Measurements from ENCODE around the gene KLRB1. TPM values are rescaled to one million over a fixed set of nuclear protein-coding genes. Genes with fewer than 3 reads are reported as not detected.

Gene KLRB1
- not detected in 2 replicates for total RNA-seq

DNA sequence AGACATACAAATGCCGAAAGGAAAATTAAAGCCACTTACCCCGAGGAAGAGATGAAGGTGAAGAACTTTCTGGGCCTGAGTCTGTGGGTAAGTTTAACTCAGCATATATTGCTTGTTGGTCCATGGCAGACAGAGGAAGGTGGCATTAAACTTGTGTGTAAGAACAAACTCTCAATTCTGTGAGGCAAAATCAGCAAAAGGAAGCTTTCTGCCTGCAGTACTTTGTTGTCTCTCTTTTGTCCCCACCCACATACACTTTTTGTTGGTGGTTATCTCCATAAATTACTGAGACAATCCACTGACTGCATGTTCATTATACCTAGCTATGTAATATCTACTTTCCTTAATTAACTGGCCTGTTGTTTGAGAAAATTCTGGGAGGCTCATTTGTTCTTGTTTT is at the start of gene KLRB1:
Gene KLRB1 (minus strand): TSS at position 201 of the 400 bp plus-strand sequence. CDS start 77 bp downstream, at position 124.

Other genes starting within 250 kb of the KLRB1 start
- gene CLEC2D, start 61.8 kb upstream of the KLRB1 start, total RNA-seq: 0.99 and 1.1 TPM in 2 replicates
- not detected in 2 replicates for gene CLECL1, start 125.2 kb upstream of the KLRB1 start, total RNA-seq
- 0.18 and 0.28 TPM in 2 replicates for gene CD69, start 153.0 kb upstream of the KLRB1 start, total RNA-seq
- not detected in 2 replicates for gene KLRF1, start 219.6 kb upstream of the KLRB1 start, total RNA-seq